Activated T-helper 1 cell treated with anti-CD3 and anti-CD28 coated beads, Interleukin-12 subunit alpha, Interleukin-12 subunit beta, Interleukin-2, Interleukin-4 antibody, amounts not matched to agents 30 ng/mL and 10 ng/mL and 1 ng/mL, durations not matched to agents 14 hours and 24 hours and 36 hours (primary cell): ENCODE data around the gene MOK. TPM values are rescaled to one million over a fixed set of nuclear protein-coding genes. Genes with fewer than 3 reads are reported as not detected.
A peak's percentile ranks its signal among the peaks of the same experiment; 100 is the strongest.

Experiments
- DNase-seq: peaks from one replicate; pipeline ENCODE4 v3.0.0; 2021; ENCODE audit warnings: low spot score
- H3K27ac Mint-ChIP-seq: one replicate; pipeline ENCODE4 v1.8.0; 2021; ENCODE audit warnings: mild to moderate bottlenecking, mixed read lengths
- H3K27me3 Mint-ChIP-seq: one replicate; pipeline ENCODE4 v1.8.0; 2022; ENCODE audit warnings: mild to moderate bottlenecking, moderate library complexity, mixed read lengths; ENCODE audit not compliant: insufficient read depth
- H3K36me3 Mint-ChIP-seq: one replicate; pipeline ENCODE4 v1.8.0; 2021; ENCODE audit warnings: low read depth, mixed read lengths
- H3K4me1 Mint-ChIP-seq: one replicate; pipeline ENCODE4 v1.8.0; 2021; ENCODE audit warnings: low read depth, mixed read lengths
- H3K4me3 Mint-ChIP-seq: one replicate; pipeline ENCODE4 v1.8.0; 2021; ENCODE audit warnings: mild to moderate bottlenecking, moderate library complexity, mixed read lengths
- H3K9me3 Mint-ChIP-seq: one replicate; pipeline ENCODE4 v1.8.0; 2021; ENCODE audit warnings: mixed read lengths
- intact Hi-C: fragments of 100-400 bp; cut with micrococcal nuclease; formaldehyde crosslinking; loops from one replicate; pipeline ENCODE4 v1.15.1; 2024
- total RNA-seq: library from RNA; stranded (reverse); gene quantifications from 2 replicates; pipeline ENCODE4 v1.2.3, GENCODE V29; 2022

MOK gene
- total RNA-seq, 1 donor from 2014 or later: 7.0 TPM

- Mint-ChIP-seq H3K27ac (peak overlapping the region; percentile 43), H3K4me1 (peaks cover 5% of the 10 kb centered on the region), H3K4me3 (no peak overlapping the region), H3K9me3 (no peaks in the 10 kb centered on the region), H3K27me3 (no peaks in the 10 kb centered on the region), H3K36me3 (no peaks in the 10 kb centered on the region)
- no peak for DNase-seq
- intact Hi-C loops: no loop called here
These were observed 85.6 kb downstream of the MOK start for GRCh38 chr14:102219316-102219715.

GRCh38 chr14:102218688-102219087 is 86.3 kb downstream of the MOK start:
- Mint-ChIP-seq H3K4me1 (peaks cover 5% of the 10 kb centered on the region), H3K27ac (no peak overlapping the region)
- DNase-seq: no peak

GRCh38 chr14:102217987-102218421 is 87.0 kb downstream of the MOK start:
- H3K27me3 Mint-ChIP-seq: no peaks in the 10 kb centered on the region
- H3K4me1 Mint-ChIP-seq: peaks cover 5% of the 10 kb centered on the region

More at GRCh38 chr14:102218688-102219087, 86.3 kb downstream of the MOK start:
- intact Hi-C loops: no loop called here
- Mint-ChIP-seq H3K27me3 (no peaks in the 10 kb centered on the region), H3K9me3 (no peaks in the 10 kb centered on the region), H3K36me3 (no peaks in the 10 kb centered on the region), H3K4me3 (no peak overlapping the region)

GRCh38 chr14:102217399-102217798 is 87.6 kb downstream of the MOK start:
- Mint-ChIP-seq H3K27ac (no peak overlapping the region), H3K4me1 (peaks cover 5% of the 10 kb centered on the region), H3K4me3 (no peak overlapping the region), H3K9me3 (no peaks in the 10 kb centered on the region), H3K27me3 (no peaks in the 10 kb centered on the region), H3K36me3 (no peaks in the 10 kb centered on the region)
- intact Hi-C loops: no loop called here
- no peak for DNase-seq

More at GRCh38 chr14:102217987-102218421, 87.0 kb downstream of the MOK start:
- Mint-ChIP-seq H3K36me3 (no peaks in the 10 kb centered on the region), H3K27ac (no peak overlapping the region), H3K4me3 (no peak overlapping the region), H3K9me3 (no peaks in the 10 kb centered on the region)
- no peak for DNase-seq
- intact Hi-C loops: no loop called here

- H3K4me3 Mint-ChIP-seq: no peak overlapping the region
- no peak for DNase-seq
- no peaks in the 10 kb centered on the region for H3K36me3 Mint-ChIP-seq
- no peaks in the 10 kb centered on the region for H3K9me3 Mint-ChIP-seq
- H3K27me3 Mint-ChIP-seq: no peaks in the 10 kb centered on the region
- intact Hi-C loops: no loop called here
- peaks cover 5% of the 10 kb centered on the region for H3K4me1 Mint-ChIP-seq
- no peak overlapping the region for H3K27ac Mint-ChIP-seq
These were observed 89.3 kb downstream of the MOK start for GRCh38 chr14:102215576-102216250.

- intact Hi-C loops: no loop called here
- no peak overlapping the region for H3K4me3 Mint-ChIP-seq
- no peaks in the 10 kb centered on the region for H3K27me3 Mint-ChIP-seq
- H3K4me1 Mint-ChIP-seq: peaks cover 5% of the 10 kb centered on the region
- H3K9me3 Mint-ChIP-seq: no peaks in the 10 kb centered on the region
- no peak overlapping the region for H3K27ac Mint-ChIP-seq
- peaks cover 2% of the 10 kb centered on the region for H3K36me3 Mint-ChIP-seq
- no peak for DNase-seq
These were observed 89.9 kb downstream of the MOK start for GRCh38 chr14:102215071-102215470.

GRCh38 chr14:102213984-102214658 is 90.8 kb downstream of the MOK start:
- Mint-ChIP-seq H3K4me3 (no peak overlapping the region), H3K4me1 (no peaks in the 10 kb centered on the region), H3K27me3 (no peaks in the 10 kb centered on the region), H3K27ac (no peak overlapping the region), H3K9me3 (no peaks in the 10 kb centered on the region), H3K36me3 (peaks cover 8% of the 10 kb centered on the region)
- no peak for DNase-seq
- intact Hi-C loops: no loop called here

GRCh38 chr14:102213470-102213869 is 91.5 kb downstream of the MOK start:
- no peaks in the 10 kb centered on the region for H3K9me3 Mint-ChIP-seq
- no peaks in the 10 kb centered on the region for H3K27me3 Mint-ChIP-seq
- intact Hi-C loops: no loop called here
- no peak overlapping the region for H3K4me3 Mint-ChIP-seq
- DNase-seq: no peak
- H3K4me1 Mint-ChIP-seq: no peaks in the 10 kb centered on the region
- no peak overlapping the region for H3K27ac Mint-ChIP-seq
- H3K36me3 Mint-ChIP-seq: peaks cover 8% of the 10 kb centered on the region

- intact Hi-C loops: no loop called here
- Mint-ChIP-seq H3K27ac (no peak overlapping the region), H3K4me1 (no peaks in the 10 kb centered on the region), H3K4me3 (no peak overlapping the region), H3K27me3 (no peaks in the 10 kb centered on the region), H3K9me3 (no peaks in the 10 kb centered on the region), H3K36me3 (peaks cover 9% of the 10 kb centered on the region)
- no peak for DNase-seq
These were observed 92.1 kb downstream of the MOK start for GRCh38 chr14:102212845-102213244.

- no peaks in the 10 kb centered on the region for H3K9me3 Mint-ChIP-seq
- H3K27ac Mint-ChIP-seq: no peak overlapping the region
- H3K36me3 Mint-ChIP-seq: peaks cover 13% of the 10 kb centered on the region
- no peaks in the 10 kb centered on the region for H3K4me1 Mint-ChIP-seq
- no peak for DNase-seq
- intact Hi-C loops: no loop called here
- no peaks in the 10 kb centered on the region for H3K27me3 Mint-ChIP-seq
- no peak overlapping the region for H3K4me3 Mint-ChIP-seq
These were observed 92.6 kb downstream of the MOK start for GRCh38 chr14:102212356-102212755.

- no peak overlapping the region for H3K27ac Mint-ChIP-seq
These were observed 93.7 kb downstream of the MOK start for GRCh38 chr14:102211240-102211639.

GRCh38 chr14:102210421-102211042 is 94.4 kb downstream of the MOK start:
- H3K27ac Mint-ChIP-seq: no peak overlapping the region

More at GRCh38 chr14:102211240-102211639, 93.7 kb downstream of the MOK start:
- Mint-ChIP-seq H3K4me1 (no peaks in the 10 kb centered on the region), H3K9me3 (no peaks in the 10 kb centered on the region), H3K4me3 (no peak overlapping the region), H3K36me3 (peaks cover 14% of the 10 kb centered on the region), H3K27me3 (no peaks in the 10 kb centered on the region)
- no peak for DNase-seq
- intact Hi-C loops: no loop called here

More at GRCh38 chr14:102210421-102211042, 94.4 kb downstream of the MOK start:
- no peak for DNase-seq
- no peak overlapping the region for H3K4me3 Mint-ChIP-seq
- intact Hi-C loops: no loop called here
- no peaks in the 10 kb centered on the region for H3K27me3 Mint-ChIP-seq
- H3K9me3 Mint-ChIP-seq: no peaks in the 10 kb centered on the region
- no peaks in the 10 kb centered on the region for H3K4me1 Mint-ChIP-seq
- peaks cover 17% of the 10 kb centered on the region for H3K36me3 Mint-ChIP-seq
